OCI-LY7 (cell line): Measurements from ENCODE around the gene HSPB7. TPM values are rescaled to one million over a fixed set of nuclear protein-coding genes. Genes with fewer than 3 reads are reported as not detected.
"Not testable (repeated sequence)": the region's sequence is repeated elsewhere in the genome, so short reads cannot be mapped to it uniquely, and the experiment has no call there.

Experiments used
- BruUV-seq: library from RNA; stranded (reverse); fragments of 400-500 nt; replicated peaks from 2 replicates; lab custom pipeline; 2021; lab: Mats Ljungman, UMichigan
- CTCF ChIA-PET: fragments of 300-600 bp; sonication (Branson Sonifier 250); formaldehyde crosslinking; loops from one replicate; lab custom pipeline; 2022; ENCODE audit warnings: antibody characterized with exemption; ENCODE audit not compliant: unreplicated experiment; lab: Charles Lee
- POLR2A ChIA-PET: fragments of 300-600 bp; sonication (Branson Sonifier 250); formaldehyde crosslinking; loops from one replicate; lab custom pipeline; 2022; ENCODE audit warnings: antibody characterized with exemption; lab: Charles Lee
- DNase-seq: peaks from one replicate; pipeline ENCODE4 v3.0.0-alpha.2; 2015; ENCODE audit warnings: low spot score
- H2AFZ ChIP-seq: fragments of 200-600 bp; sonication (generic), shearing (Covaris generic); 2 replicates; pipeline ENCODE4 v1.6.1; 2014; ENCODE audit warnings: mild to moderate bottlenecking, antibody characterized with exemption, low read length, moderate library complexity
- H3K27ac ChIP-seq: fragments of 200-600 bp; sonication (generic); 2 replicates; pipeline ENCODE4 v1.5.1; 2014; ENCODE audit warnings: mixed run types, low read depth, mild to moderate bottlenecking, moderate library complexity, low read length, inconsistent platforms; ENCODE audit not compliant: poor library complexity, severe bottlenecking
- H3K36me3 ChIP-seq: fragments of 200-600 bp; sonication (generic); 2 replicates; pipeline ENCODE4 v1.6.1; 2014; ENCODE audit warnings: mild to moderate bottlenecking, antibody characterized with exemption, low read length, moderate library complexity, mixed read lengths; ENCODE audit not compliant: insufficient read depth
- H3K4me1 ChIP-seq: fragments of 200-600 bp; sonication (generic); 2 replicates; pipeline ENCODE4 v1.5.1; 2014; ENCODE audit warnings: mild to moderate bottlenecking, low read length; ENCODE audit not compliant: insufficient read depth, poor library complexity, severe bottlenecking
- H3K4me2 ChIP-seq: fragments of 200-600 bp; sonication (generic); 2 replicates; pipeline ENCODE4 v1.6.1; 2014; ENCODE audit warnings: mild to moderate bottlenecking, low read length
- H3K4me3 ChIP-seq: fragments of 200-600 bp; sonication (generic); 2 replicates; pipeline ENCODE4 v1.5.1; 2014; ENCODE audit warnings: mild to moderate bottlenecking, low read depth, low read length; ENCODE audit not compliant: poor library complexity, severe bottlenecking
- H3K79me2 ChIP-seq: fragments of 200-600 bp; sonication (generic); 2 replicates; pipeline ENCODE4 v1.6.1; 2016; ENCODE audit warnings: low read depth, mild to moderate bottlenecking, low read length, moderate library complexity, mixed read lengths; ENCODE audit not compliant: insufficient read depth
- H3K9me2 ChIP-seq: fragments of 200-600 bp; sonication (generic); 2 replicates; pipeline ENCODE4 v1.6.1; 2016; ENCODE audit warnings: mild to moderate bottlenecking, low read length, mixed read lengths; ENCODE audit not compliant: insufficient read depth
- H3K9me3 ChIP-seq: fragments of 200-600 bp; sonication (generic); 2 replicates; pipeline ENCODE4 v1.6.1; 2014; ENCODE audit warnings: mild to moderate bottlenecking, mixed run types, low read length, mixed read lengths
- H4K20me1 ChIP-seq: fragments of 200-600 bp; sonication (generic); 2 replicates; pipeline ENCODE4 v1.6.1; 2014; ENCODE audit warnings: mild to moderate bottlenecking, antibody characterized with exemption, low read length, moderate library complexity, mixed read lengths; ENCODE audit not compliant: insufficient read depth
- EZH2phosphoT487 ChIP-seq: fragments of 200-600 bp; sonication (generic); IDR thresholded peaks from 2 replicates; pipeline ENCODE4 v1.6.1; 2018; ENCODE audit warnings: low read depth, borderline replicate concordance, mild to moderate bottlenecking, mixed run types, antibody characterized with exemption, low read length, moderate library complexity, mixed read lengths
- intact Hi-C: fragments of 100-400 bp; cut with micrococcal nuclease; formaldehyde crosslinking; loops from one replicate; pipeline ENCODE4 v1.10.0; 2022; ENCODE audit not compliant: unreplicated experiment
- total RNA-seq, 2 experiments: library from RNA; depleted of rRNA in 1 of 2; stranded (reverse); fragments of >200 nt in 1 of 2; shearing (Covaris generic) in 1 of 2; gene quantifications; 2 replicates each; pipeline ENCODE4 v1.2.3, GENCODE V29; 2014 to 2022
- TF ChIP-seq, protein P1 (sequence below): fragments of 200-600 bp; sonication (generic); conservative IDR thresholded peaks from 2 replicates; pipeline ENCODE4 v1.5.1; 2014; ENCODE audit warnings: mild to moderate bottlenecking, antibody characterized with exemption, low read length, moderate library complexity, mixed read lengths

HSPB7 gene
- total RNA-seq, 2 experiments from 2014 or later, result not detected

DNA sequence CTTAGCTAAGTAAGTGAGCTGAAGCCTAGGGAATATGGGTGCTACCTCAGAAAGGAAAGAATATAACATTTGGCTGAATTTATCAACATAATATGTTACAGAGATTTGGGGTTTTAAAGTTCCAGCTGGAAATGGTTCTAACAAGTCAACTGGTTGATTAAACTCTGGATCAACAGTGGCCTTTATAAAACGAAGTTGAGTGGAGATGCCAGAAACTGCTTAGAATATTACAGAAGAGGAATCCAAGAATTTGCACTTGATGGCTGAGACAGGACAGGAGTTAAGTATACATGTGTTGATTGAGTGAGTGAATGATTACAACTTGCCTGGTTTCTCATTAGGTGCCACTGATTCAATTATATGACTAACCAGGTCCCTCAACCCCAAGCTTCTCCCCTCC, 34.6 kb downstream of the HSPB7 start:
- BruUV-seq, result no TSS peak

DNA sequence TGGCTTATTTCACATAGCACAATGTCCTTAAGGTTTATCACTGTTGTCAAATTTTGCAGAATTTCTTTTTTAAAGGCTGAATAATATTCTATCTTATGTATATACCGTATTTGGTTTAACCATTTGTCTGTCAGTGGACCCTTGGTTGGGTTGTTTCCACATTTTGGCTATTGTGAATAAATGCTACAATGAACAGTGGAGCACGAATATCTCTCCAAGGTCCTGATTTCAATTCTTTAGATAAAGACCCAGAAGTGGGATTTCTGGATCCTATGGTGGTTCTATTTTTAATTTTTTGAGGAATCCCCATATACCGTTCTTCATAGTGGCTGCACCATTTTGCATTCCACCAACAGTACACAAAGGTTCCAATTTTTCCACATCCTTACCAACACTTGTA, 36.2 kb downstream of the HSPB7 start:
- H4K20me1 ChIP-seq, result no peaks in the 10 kb centered on the region
- no peak overlapping the region for H3K4me3 ChIP-seq
- no peak for DNase-seq
- H3K79me2 ChIP-seq, result no peaks in the 10 kb centered on the region
- no peaks in the 10 kb centered on the region for H3K9me2 ChIP-seq
- H3K9me3 ChIP-seq, result no peaks in the 10 kb centered on the region
- intact Hi-C loops, result no loop called here
- TF ChIP-seq, protein P1, sequence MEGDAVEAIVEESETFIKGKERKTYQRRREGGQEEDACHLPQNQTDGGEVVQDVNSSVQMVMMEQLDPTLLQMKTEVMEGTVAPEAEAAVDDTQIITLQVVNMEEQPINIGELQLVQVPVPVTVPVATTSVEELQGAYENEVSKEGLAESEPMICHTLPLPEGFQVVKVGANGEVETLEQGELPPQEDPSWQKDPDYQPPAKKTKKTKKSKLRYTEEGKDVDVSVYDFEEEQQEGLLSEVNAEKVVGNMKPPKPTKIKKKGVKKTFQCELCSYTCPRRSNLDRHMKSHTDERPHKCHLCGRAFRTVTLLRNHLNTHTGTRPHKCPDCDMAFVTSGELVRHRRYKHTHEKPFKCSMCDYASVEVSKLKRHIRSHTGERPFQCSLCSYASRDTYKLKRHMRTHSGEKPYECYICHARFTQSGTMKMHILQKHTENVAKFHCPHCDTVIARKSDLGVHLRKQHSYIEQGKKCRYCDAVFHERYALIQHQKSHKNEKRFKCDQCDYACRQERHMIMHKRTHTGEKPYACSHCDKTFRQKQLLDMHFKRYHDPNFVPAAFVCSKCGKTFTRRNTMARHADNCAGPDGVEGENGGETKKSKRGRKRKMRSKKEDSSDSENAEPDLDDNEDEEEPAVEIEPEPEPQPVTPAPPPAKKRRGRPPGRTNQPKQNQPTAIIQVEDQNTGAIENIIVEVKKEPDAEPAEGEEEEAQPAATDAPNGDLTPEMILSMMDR, result no peak
- TF ChIP-seq EZH2phosphoT487, result no peak
- BruUV-seq, result no TSS peak
- H3K4me2 ChIP-seq, result no peak overlapping the region
- H3K4me1 ChIP-seq, result peaks cover 1% of the 10 kb centered on the region
- H3K27ac ChIP-seq, result no peak overlapping the region
- no peak overlapping the region for H2AFZ ChIP-seq
- ChIA-PET CTCF (no interaction called here), POLR2A (no interaction called here)
- no peaks in the 10 kb centered on the region for H3K36me3 ChIP-seq

More for the DNA sequence above, 34.6 kb downstream of the HSPB7 start:
- no peak overlapping the region for H3K4me3 ChIP-seq
- intact Hi-C loops, result no loop called here
- no peaks in the 10 kb centered on the region for H4K20me1 ChIP-seq
- H3K9me3 ChIP-seq, result no peaks in the 10 kb centered on the region
- H3K9me2 ChIP-seq, result no peaks in the 10 kb centered on the region
- no peak overlapping the region for H3K27ac ChIP-seq
- no peaks in the 10 kb centered on the region for H3K79me2 ChIP-seq
- DNase-seq, result no peak
- no peak overlapping the region for H2AFZ ChIP-seq
- TF ChIP-seq, protein P1, result no peak
- no peak for TF ChIP-seq EZH2phosphoT487
- no peak overlapping the region for H3K4me2 ChIP-seq
- ChIA-PET CTCF (no interaction called here), POLR2A (interaction anchor here (0.5 kb wide), 1 partner anchor 9 kb away, joined by 3 read pairs; no protein-coding TSS in a partner anchor)
- no peaks in the 10 kb centered on the region for H3K36me3 ChIP-seq
- H3K4me1 ChIP-seq, result no peaks in the 10 kb centered on the region

DNA sequence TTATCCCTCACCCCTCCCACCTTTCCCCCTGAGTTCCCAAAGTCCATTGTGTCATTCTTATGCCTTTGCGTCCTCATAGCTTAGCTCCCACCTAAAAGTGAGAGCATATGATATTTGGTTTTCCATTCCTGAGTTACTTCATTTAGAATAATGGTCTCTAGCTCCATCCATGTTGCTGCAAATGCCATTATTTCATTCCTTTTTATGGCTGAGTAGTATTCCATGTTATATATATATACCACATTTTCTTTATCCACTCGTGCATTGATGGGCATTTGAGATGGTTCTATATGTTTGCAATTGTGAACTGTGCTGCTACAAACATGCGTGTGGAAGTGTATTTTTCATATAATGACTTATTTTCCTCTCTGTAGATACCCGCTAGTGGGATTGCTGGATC, 39.9 kb downstream of the HSPB7 start:
- H3K27ac ChIP-seq, H3K4me2 ChIP-seq, H4K20me1 ChIP-seq, H3K9me2 ChIP-seq, H3K9me3 ChIP-seq, BruUV-seq, H2AFZ ChIP-seq, H3K36me3 ChIP-seq, DNase-seq, H3K4me3 ChIP-seq, POLR2A ChIA-PET, CTCF ChIA-PET: not testable (repeated sequence)
- peaks cover 19% of the 10 kb centered on the region; the same call in 1 of the 2 replicates for H3K79me2 ChIP-seq
- H3K4me1 ChIP-seq, result peaks cover 30% of the 10 kb centered on the region
- intact Hi-C loops, result loop anchor here (10.0 kb wide), 1 partner anchor 377 kb away; the partner anchor contains the start of gene FBXO42
